ENCODE measurements around the gene FAH. TPM values are rescaled to one million over a fixed set of nuclear protein-coding genes. Genes with fewer than 3 reads are reported as not detected.

FAH gene
- total and polyA plus RNA-seq, 8 donors = 7.6 to 40.6 (median 18.9) TPM

- intact Hi-C loops (cut with DNase I; ENCODE audit: low total_unique reads) = no loop called here
- peaks cover 4 to 11% (median 8%) of the 10 kb centered on the region in 4 donors for H3K4me1 ChIP-seq
- TF ChIP-seq POLR2AphosphoS5 (IDR thresholded peaks at IDR 0.05) (no peak), CTCF (IDR thresholded peaks at IDR 0.05) (no peak), EP300 (IDR thresholded peaks at IDR 0.05) (no peak), POLR2A (IDR thresholded peaks at IDR 0.05) (no peak)
- no peaks in the 10 kb centered on the region for H3K9me3 ChIP-seq
- 45 to 66% (median 58%) methylated on average over 5 of the region's 5 CpGs for WGBS, 5 donors
- H3K4me3 ChIP-seq = no peak overlapping the region
- DNase-seq = no peak
- H3K27ac ChIP-seq = no peak overlapping the region
- H3K36me3 ChIP-seq = peaks cover 15 to 96% (median 76%) of the 10 kb centered on the region in 4 donors
- H3K27me3 ChIP-seq = no peaks in the 10 kb centered on the region
Observed at GRCh38 chr15:80182611-80183261, 29.9 kb downstream of the FAH start.

- H3K27me3 ChIP-seq = no peaks in the 10 kb centered on the region
- 89 to 96% (median 93%) methylated on average over 10 of the region's 10 CpGs for WGBS, 5 donors
- H3K9me3 ChIP-seq = no peaks in the 10 kb centered on the region
- H3K4me3 ChIP-seq = no peak overlapping the region
- TF ChIP-seq CTCF (IDR thresholded peaks at IDR 0.05) (no peak), POLR2AphosphoS5 (IDR thresholded peaks at IDR 0.05) (no peak), EP300 (IDR thresholded peaks at IDR 0.05) (no peak), POLR2A (IDR thresholded peaks at IDR 0.05) (no peak)
- no peak for DNase-seq
- H3K4me1 ChIP-seq = peaks cover 4 to 11% (median 8%) of the 10 kb centered on the region in 4 donors
- H3K36me3 ChIP-seq = peaks cover 15 to 95% (median 80%) of the 10 kb centered on the region in 4 donors
- H3K27ac ChIP-seq = no peak overlapping the region
- intact Hi-C loops (cut with DNase I; ENCODE audit: low total_unique reads) = no loop called here
Observed at GRCh38 chr15:80183306-80183705, 30.5 kb downstream of the FAH start.

GRCh38 chr15:80183886-80184285 lies 31.1 kb downstream of the FAH start:
- 82 to 87% (median 84%) methylated on average over 6 of the region's 6 CpGs for WGBS, 5 donors
- Histone ChIP-seq H3K9me3 (no peaks in the 10 kb centered on the region), H3K27me3 (no peaks in the 10 kb centered on the region), H3K36me3 (peaks cover 15 to 89% (median 81%) of the 10 kb centered on the region in 4 donors), H3K4me3 (no peak overlapping the region), H3K4me1 (peaks cover 4 to 11% (median 8%) of the 10 kb centered on the region in 4 donors), H3K27ac (no peak overlapping the region)
- intact Hi-C loops (cut with DNase I; ENCODE audit: low total_unique reads) = no loop called here
- DNase-seq = no peak
- no peak for TF ChIP-seq POLR2A (IDR thresholded peaks at IDR 0.05)
- TF ChIP-seq POLR2AphosphoS5 (IDR thresholded peaks at IDR 0.05) = no peak
- no peak for TF ChIP-seq EP300 (IDR thresholded peaks at IDR 0.05)

- H3K27me3 ChIP-seq = no peaks in the 10 kb centered on the region
- 87 to 96% (median 94%) methylated on average over 7 of the region's 7 CpGs for WGBS, 5 donors
- H3K36me3 ChIP-seq = peaks cover 15 to 83% (median 78%) of the 10 kb centered on the region in 4 donors
- H3K9me3 ChIP-seq = no peaks in the 10 kb centered on the region
- DNase-seq = no peak
- TF ChIP-seq POLR2A (IDR thresholded peaks at IDR 0.05) (no peak), POLR2AphosphoS5 (IDR thresholded peaks at IDR 0.05) (no peak), EP300 (IDR thresholded peaks at IDR 0.05) (no peak), CTCF (IDR thresholded peaks at IDR 0.05) (no peak)
- peaks cover under 1 to 11% (median 4%) of the 10 kb centered on the region in 4 donors for H3K4me1 ChIP-seq
- H3K27ac ChIP-seq = no peak overlapping the region
- no peak overlapping the region for H3K4me3 ChIP-seq
- intact Hi-C loops (cut with DNase I; ENCODE audit: low total_unique reads) = no loop called here
Observed at GRCh38 chr15:80184554-80184953, 31.8 kb downstream of the FAH start.

DNA sequence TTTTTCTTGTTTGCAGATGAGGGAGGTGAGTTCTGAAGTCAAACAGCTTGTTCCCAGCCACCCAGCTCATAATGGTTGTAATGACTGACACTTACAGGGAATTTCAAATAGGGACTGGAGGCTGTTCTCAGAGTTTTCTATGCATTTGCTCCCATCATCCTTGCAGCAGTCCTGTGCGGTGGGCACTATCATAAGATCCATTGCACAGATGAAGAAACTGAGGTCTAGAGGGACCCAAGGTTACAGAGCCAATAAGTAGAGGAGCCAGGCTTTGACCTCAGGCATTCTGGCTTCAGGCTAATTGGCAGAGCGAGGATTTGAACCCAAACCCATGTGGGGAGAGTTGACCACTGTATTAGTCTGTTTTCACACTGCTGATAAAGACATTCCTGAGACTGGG lies 32.4 kb downstream of the FAH start:
- H3K4me3 ChIP-seq = no peak overlapping the region
- intact Hi-C loops (cut with DNase I; ENCODE audit: low total_unique reads) = no loop called here
- no peaks in the 10 kb centered on the region for H3K9me3 ChIP-seq
- WGBS, 5 donors = 92 to 98% (median 96%) methylated on average over 2 of the region's 2 CpGs
- peaks cover 15 to 77% (median 73%) of the 10 kb centered on the region in 4 donors for H3K36me3 ChIP-seq
- H3K4me1 ChIP-seq = peaks cover 0 to 11% (median 0%) of the 10 kb centered on the region in 4 donors
- DNase-seq = no peak
- TF ChIP-seq POLR2A (IDR thresholded peaks at IDR 0.05) (no peak), POLR2AphosphoS5 (IDR thresholded peaks at IDR 0.05) (no peak), EP300 (IDR thresholded peaks at IDR 0.05) (no peak), CTCF (IDR thresholded peaks at IDR 0.05) (no peak)
- no peak overlapping the region for H3K27ac ChIP-seq
- no peaks in the 10 kb centered on the region for H3K27me3 ChIP-seq
